MCF 10A (cell line): ENCODE results near the gene TEAD2. TPM values are rescaled to one million over a fixed set of nuclear protein-coding genes. Genes with fewer than 3 reads are reported as not detected.

ENCODE experiments used
- BruUV-seq: library from RNA; stranded (reverse); fragments of 400-500 nt; replicated peaks from 2 replicates; lab custom pipeline; 2021; lab: Mats Ljungman, UMichigan
- CTCF ChIA-PET: fragments of 300-600 bp; sonication (Branson Sonifier 250); formaldehyde crosslinking; extraction: SDS; loops from one replicate; lab custom pipeline; 2021; ENCODE audit warnings: antibody characterized with exemption, inconsistent platforms; lab: Yijun Ruan, JAX
- POLR2A ChIA-PET: fragments of 300-600, 350-650 bp; sonication (Branson Sonifier 250); formaldehyde crosslinking; extraction: SDS; loops from one replicate; lab custom pipeline; 2020; ENCODE audit warnings: antibody characterized with exemption, inconsistent platforms; lab: Yijun Ruan, JAX
- DNase-seq: peaks from one replicate; pipeline ENCODE4 v3.0.0-alpha.2; 2018; ENCODE audit not compliant: unreplicated experiment
- H3K27ac Mint-ChIP-seq: one replicate; pipeline ENCODE4 v1.8.0; 2022; ENCODE audit warnings: mild to moderate bottlenecking, low read depth, mixed read lengths; ENCODE audit not compliant: unreplicated experiment
- H3K27me3 Mint-ChIP-seq: one replicate; pipeline ENCODE4 v1.8.0; 2022; ENCODE audit warnings: mixed read lengths; ENCODE audit not compliant: insufficient read depth, unreplicated experiment
- H3K36me3 Mint-ChIP-seq: one replicate; pipeline ENCODE4 v1.8.0; 2022; ENCODE audit warnings: mild to moderate bottlenecking, moderate library complexity, mixed read lengths; ENCODE audit not compliant: insufficient read depth, unreplicated experiment
- H3K4me1 Mint-ChIP-seq: one replicate; pipeline ENCODE4 v1.8.0; 2022; ENCODE audit warnings: mixed read lengths; ENCODE audit not compliant: insufficient read depth, unreplicated experiment
- H3K4me3 Mint-ChIP-seq: one replicate; pipeline ENCODE4 v1.8.0; 2022; ENCODE audit warnings: mild to moderate bottlenecking, moderate library complexity, mixed read lengths; ENCODE audit not compliant: unreplicated experiment
- H3K9me3 Mint-ChIP-seq: one replicate; pipeline ENCODE4 v1.8.0; 2022; ENCODE audit warnings: mixed read lengths; ENCODE audit not compliant: unreplicated experiment
- intact Hi-C: fragments of 100-400 bp; cut with micrococcal nuclease; formaldehyde crosslinking; loops from 2 replicates; pipeline ENCODE4 v1.14.1; 2022
- total RNA-seq: library from RNA; stranded (reverse); gene quantifications from 2 replicates; pipeline ENCODE4 v1.2.3, GENCODE V29; 2022
- TF ChIP-seq, protein P1 (sequence below): fragments of 200-600 bp; IDR thresholded peaks from one replicate; pipeline ENCODE4 v1.8.0; 2022; ENCODE audit warnings: antibody characterized with exemption, mild to moderate bottlenecking; ENCODE audit not compliant: unreplicated experiment

The TEAD2 gene
- total RNA-seq, 1 experiment from 2014 or later, result 3.5 TPM

DNA sequence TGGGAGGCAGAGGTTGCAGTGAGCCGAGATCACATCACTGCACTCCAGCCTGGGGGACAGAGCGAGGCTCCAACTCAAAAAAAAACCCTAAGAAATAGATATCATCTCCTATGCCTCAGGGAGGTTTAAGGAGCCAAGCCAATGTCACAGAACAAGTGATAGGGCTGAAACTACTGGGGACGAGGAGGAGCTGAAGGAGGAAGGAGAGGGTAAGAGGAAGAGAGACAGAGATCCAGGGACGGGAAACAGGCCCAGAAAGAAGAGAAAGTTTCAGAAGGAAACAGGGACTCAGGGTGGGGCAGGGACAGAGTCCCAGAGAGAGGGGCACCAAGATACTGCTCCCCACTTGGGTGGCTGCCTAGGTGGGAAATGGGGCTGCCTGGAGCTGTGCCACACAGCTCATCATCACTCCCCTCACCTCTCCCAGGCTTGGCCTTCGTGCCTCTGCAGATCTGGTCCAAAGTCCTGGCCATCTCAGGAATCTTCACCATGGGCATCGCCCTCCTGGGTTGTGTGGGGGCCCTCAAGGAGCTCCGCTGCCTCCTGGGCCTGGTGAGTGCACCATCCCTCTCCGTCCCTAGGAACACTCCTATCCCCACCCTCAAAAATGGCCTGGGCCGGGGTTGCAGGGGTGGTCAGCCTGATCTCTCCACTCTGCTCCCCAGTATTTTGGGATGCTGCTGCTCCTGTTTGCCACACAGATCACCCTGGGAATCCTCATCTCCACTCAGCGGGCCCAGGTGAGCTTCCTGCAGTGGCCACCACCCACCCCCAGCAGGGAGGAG is 25.5 kb downstream of the TEAD2 start:
- DNase-seq, result no peak
- H3K36me3 Mint-ChIP-seq, result no peaks in the 10 kb centered on the region
- ChIA-PET CTCF (interaction anchor here (0.6 kb wide), 1 partner anchor 1586 kb away, joined by 3 read pairs; no protein-coding TSS in a partner anchor), POLR2A (interaction anchor here (0.8 kb wide), 1 partner anchor 68 kb away, joined by 3 read pairs; no protein-coding TSS in a partner anchor)
- H3K9me3 Mint-ChIP-seq, result no peaks in the 10 kb centered on the region
- H3K27me3 Mint-ChIP-seq, result no peaks in the 10 kb centered on the region
- intact Hi-C loops, result no loop called here
- H3K27ac Mint-ChIP-seq, result no peak overlapping the region
- TF ChIP-seq, protein P1, sequence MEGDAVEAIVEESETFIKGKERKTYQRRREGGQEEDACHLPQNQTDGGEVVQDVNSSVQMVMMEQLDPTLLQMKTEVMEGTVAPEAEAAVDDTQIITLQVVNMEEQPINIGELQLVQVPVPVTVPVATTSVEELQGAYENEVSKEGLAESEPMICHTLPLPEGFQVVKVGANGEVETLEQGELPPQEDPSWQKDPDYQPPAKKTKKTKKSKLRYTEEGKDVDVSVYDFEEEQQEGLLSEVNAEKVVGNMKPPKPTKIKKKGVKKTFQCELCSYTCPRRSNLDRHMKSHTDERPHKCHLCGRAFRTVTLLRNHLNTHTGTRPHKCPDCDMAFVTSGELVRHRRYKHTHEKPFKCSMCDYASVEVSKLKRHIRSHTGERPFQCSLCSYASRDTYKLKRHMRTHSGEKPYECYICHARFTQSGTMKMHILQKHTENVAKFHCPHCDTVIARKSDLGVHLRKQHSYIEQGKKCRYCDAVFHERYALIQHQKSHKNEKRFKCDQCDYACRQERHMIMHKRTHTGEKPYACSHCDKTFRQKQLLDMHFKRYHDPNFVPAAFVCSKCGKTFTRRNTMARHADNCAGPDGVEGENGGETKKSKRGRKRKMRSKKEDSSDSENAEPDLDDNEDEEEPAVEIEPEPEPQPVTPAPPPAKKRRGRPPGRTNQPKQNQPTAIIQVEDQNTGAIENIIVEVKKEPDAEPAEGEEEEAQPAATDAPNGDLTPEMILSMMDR, result no peak
- no peak overlapping the region for H3K4me3 Mint-ChIP-seq
- H3K4me1 Mint-ChIP-seq, result peaks cover 6% of the 10 kb centered on the region
- BruUV-seq, result no TSS peak

DNA sequence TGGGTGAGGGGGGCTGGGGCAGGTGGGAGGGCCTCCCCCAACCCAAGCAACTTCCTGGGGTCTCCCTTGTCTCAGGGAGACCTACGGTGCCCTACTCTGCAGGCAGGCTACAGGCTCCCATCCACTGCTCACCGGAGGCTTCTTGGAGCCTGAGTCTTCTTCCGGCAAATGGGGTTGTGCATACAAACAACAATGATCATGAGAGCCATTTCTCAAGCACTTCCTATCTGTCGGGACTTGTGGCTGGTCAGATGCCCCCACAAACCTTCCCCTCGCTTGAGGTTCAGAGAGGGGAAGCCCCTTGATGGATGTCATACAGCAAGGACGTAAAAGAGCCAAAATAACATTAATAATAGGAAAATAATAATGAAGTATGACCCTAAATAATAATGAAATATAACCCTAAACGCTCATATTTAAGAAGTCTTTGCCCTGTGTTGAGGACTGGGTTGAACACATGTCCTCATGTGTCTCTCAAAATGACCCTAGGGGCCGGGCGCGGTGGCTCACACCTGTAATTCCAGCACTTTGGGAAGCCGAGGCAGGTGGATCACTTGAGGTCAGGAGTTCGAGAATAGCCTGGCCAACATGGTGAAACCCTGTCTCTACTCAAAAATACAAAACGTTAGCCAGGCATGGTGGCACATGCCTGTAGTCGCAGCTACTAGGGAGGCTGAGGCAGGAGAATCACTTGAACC is 26.3 kb downstream of the TEAD2 start:
- ChIA-PET CTCF (interaction anchor here (0.7 kb wide), 1 partner anchor 13 kb away, joined by 5 read pairs; no protein-coding TSS in a partner anchor), POLR2A (interaction anchor here (0.6 kb wide), 1 partner anchor 152 kb away, joined by 3 read pairs; no protein-coding TSS in a partner anchor)
- no TSS peak for BruUV-seq
- H3K9me3 Mint-ChIP-seq, result no peaks in the 10 kb centered on the region
- intact Hi-C loops, result no loop called here
- no peak overlapping the region for H3K4me3 Mint-ChIP-seq
- no peak for DNase-seq
- peaks cover 6% of the 10 kb centered on the region for H3K4me1 Mint-ChIP-seq
- no peaks in the 10 kb centered on the region for H3K27me3 Mint-ChIP-seq
- H3K27ac Mint-ChIP-seq, result no peak overlapping the region
- no peaks in the 10 kb centered on the region for H3K36me3 Mint-ChIP-seq
- TF ChIP-seq, protein P1, result no peak

DNA sequence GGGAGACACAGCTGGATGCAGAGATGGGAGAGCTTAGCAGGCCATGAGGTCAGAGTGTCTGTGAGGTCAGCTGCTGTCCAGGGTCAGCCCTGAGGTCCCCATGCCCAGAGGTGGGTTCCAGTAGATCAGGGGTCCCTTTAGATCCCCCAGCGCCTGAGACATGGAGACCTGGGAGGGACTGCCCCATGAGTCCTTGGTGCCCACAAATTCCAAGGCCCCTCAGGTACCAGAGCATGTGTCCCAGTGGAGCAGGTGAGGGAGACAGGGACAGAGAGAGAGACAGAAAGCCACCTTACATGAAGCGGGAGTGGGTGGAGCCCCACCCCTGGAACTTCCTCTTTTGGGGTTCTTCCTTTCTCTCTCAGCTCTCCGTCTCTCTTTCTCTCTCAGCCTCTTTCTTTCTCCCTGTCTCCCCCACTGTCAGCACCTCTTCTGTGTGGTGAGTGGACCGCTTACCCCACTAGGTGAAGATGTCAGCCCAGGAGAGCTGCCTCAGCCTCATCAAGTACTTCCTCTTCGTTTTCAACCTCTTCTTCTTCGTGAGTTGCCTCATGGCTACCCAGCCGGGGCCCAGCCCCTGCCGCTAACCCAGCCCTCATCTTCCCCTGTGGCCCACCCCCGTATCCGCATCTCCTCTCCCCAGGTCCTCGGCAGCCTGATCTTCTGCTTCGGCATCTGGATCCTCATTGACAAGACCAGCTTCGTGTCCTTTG is 27.0 kb downstream of the TEAD2 start, which contains the start of gene CD37:
Gene CD37 (plus strand): TSS at position 336 of the 713 bp plus-strand sequence. CDS start 135 bp downstream, at position 471.
- Mint-ChIP-seq H3K27ac (no peak within 1 kb of the TSS), H3K9me3 (no peaks in the 10 kb centered on the region), H3K4me3 (no peak within 1 kb of the TSS), H3K4me1 (peaks cover 6% of the 10 kb centered on the region), H3K27me3 (no peaks in the 10 kb centered on the region), H3K36me3 (no peaks in the 10 kb centered on the region)
- ChIA-PET CTCF (interaction anchor here (0.7 kb wide), 1 partner anchor 14 kb away, joined by 5 read pairs; no protein-coding TSS in a partner anchor), POLR2A (interaction anchor here (0.6 kb wide), 1 partner anchor 152 kb away, joined by 3 read pairs; no protein-coding TSS in a partner anchor)
- TF ChIP-seq, protein P1, result no peak
- BruUV-seq, result no TSS peak
- DNase-seq, result no peak
- intact Hi-C loops, result no loop called here
